Measurements from ENCODE around the gene SHROOM3. TPM values are rescaled to one million over a fixed set of nuclear protein-coding genes. Genes with fewer than 3 reads are reported as not detected.

Gene SHROOM3
- total RNA-seq, 2 experiments from 2014 or later = not detected

DNA sequence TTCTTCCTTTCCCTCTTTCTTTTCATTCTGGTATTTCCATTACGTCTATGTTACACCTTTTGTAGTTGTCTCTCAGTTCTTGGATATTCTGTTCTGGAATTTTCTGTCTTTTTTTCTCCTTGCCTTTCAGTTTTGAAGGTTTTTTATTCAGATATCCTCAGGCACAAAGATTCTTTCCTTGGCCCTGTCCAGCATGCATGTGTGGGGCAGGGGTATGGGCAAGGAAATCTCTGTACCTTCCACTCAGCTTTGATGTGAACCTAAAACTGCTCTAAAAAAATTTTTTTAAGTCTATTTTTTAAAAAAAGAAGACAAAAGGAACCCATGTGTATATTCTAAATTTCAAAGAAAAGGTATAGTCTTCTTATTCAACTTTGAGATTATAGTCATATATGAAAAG is 282.4 kb downstream of the SHROOM3 start:
- Histone ChIP-seq H3K9me3 (ENCODE audit: control insufficient read depth in 1 of 2, insufficient read depth in 1 of 2, low read length in 2 of 2) (no peaks in the 10 kb centered on the region), H3K27ac (ENCODE audit: low read depth in 1 of 2, low read length in 2 of 2) (no peak overlapping the region), H3K4me3 (ENCODE audit: low read length) (no peak overlapping the region), H3K27me3 (ENCODE audit: control insufficient read depth in 1 of 2, insufficient read depth in 2 of 2, low read length in 2 of 2) (no peaks in the 10 kb centered on the region), H3K36me3 (ENCODE audit: insufficient read depth, low read length) (no peaks in the 10 kb centered on the region), H3K4me1 (ENCODE audit: insufficient read depth, low read length) (no peaks in the 10 kb centered on the region)
- intact Hi-C loops (cut with DNase I, micrococcal nuclease) = no loop called here
- H3K9me3 Mint-ChIP-seq = no peaks in the 10 kb centered on the region
- H3K27me3 Mint-ChIP-seq = no peaks in the 10 kb centered on the region
- CTCF ChIA-PET = no interaction called here
- POLR2A ChIA-PET = no interaction called here
- no peak overlapping the region for H3K4me3 Mint-ChIP-seq
- TF ChIP-seq, protein P1, sequence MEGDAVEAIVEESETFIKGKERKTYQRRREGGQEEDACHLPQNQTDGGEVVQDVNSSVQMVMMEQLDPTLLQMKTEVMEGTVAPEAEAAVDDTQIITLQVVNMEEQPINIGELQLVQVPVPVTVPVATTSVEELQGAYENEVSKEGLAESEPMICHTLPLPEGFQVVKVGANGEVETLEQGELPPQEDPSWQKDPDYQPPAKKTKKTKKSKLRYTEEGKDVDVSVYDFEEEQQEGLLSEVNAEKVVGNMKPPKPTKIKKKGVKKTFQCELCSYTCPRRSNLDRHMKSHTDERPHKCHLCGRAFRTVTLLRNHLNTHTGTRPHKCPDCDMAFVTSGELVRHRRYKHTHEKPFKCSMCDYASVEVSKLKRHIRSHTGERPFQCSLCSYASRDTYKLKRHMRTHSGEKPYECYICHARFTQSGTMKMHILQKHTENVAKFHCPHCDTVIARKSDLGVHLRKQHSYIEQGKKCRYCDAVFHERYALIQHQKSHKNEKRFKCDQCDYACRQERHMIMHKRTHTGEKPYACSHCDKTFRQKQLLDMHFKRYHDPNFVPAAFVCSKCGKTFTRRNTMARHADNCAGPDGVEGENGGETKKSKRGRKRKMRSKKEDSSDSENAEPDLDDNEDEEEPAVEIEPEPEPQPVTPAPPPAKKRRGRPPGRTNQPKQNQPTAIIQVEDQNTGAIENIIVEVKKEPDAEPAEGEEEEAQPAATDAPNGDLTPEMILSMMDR (IDR thresholded peaks at IDR 0.05) = no peak
- H3K36me3 Mint-ChIP-seq (ENCODE audit: low read depth) = no peaks in the 10 kb centered on the region
- DNase-seq (no peak), ATAC-seq (ENCODE audit: poor library complexity) (no peak)
- no peak overlapping the region for H3K27ac Mint-ChIP-seq
- peaks cover 12% of the 10 kb centered on the region for H3K4me1 Mint-ChIP-seq (ENCODE audit: low read depth)

DNA sequence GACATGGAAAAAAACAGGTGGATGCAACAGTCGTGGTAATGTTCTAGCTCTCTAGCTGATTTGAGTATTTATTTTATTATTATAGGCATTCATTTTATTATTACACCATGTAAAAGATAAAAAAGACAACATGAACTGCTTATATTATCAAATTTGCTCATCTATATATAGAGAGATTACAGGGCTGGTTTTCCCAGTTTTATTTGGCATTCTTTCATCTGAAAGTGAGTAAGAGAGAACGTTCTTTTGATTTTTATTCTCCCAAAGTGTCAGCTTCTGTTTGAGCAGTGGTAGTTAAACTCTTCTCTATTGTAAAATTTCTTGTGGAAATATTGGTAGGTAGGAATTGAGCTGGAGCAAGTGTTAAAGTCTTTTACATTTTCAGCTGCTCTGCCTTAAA is 283.0 kb downstream of the SHROOM3 start:
- CTCF ChIA-PET = interaction anchor here (1.2 kb wide), 1 partner anchor 45 kb away, joined by 3 read pairs; no protein-coding TSS in a partner anchor

DNA sequence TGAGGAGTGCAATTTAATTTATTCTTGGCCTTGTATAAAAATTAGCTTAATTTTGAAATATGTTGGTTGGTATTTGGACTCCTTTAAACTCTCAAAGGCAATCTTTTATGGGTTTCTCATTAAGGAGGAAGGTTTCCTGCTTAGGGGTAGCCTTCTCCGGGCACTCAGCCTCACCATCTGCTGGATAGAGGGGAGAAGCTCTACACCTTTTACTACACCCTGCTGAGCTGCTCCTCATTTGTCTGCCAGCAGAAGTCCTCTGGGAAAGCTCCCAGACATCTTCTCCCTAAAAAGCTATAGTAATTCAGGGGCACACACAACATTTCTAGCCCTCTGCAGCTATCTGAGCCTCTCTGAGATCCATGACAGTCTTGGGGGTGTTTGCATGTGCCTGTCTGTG is 283.8 kb downstream of the SHROOM3 start:
- POLR2A ChIA-PET = no interaction called here
- no peaks in the 10 kb centered on the region for H3K36me3 ChIP-seq (ENCODE audit: insufficient read depth, low read length)
- no peak overlapping the region for H3K4me3 ChIP-seq (ENCODE audit: low read length)
- intact Hi-C loops (cut with DNase I, micrococcal nuclease) = no loop called here
- no peak overlapping the region for H3K27ac Mint-ChIP-seq
- no peaks in the 10 kb centered on the region for H3K27me3 ChIP-seq (ENCODE audit: control insufficient read depth in 1 of 2, insufficient read depth in 2 of 2, low read length in 2 of 2)
- DNase-seq (no peak), ATAC-seq (ENCODE audit: poor library complexity) (no peak)
- no peak overlapping the region for H3K27ac ChIP-seq (ENCODE audit: low read depth in 1 of 2, low read length in 2 of 2)
- no peaks in the 10 kb centered on the region for H3K9me3 Mint-ChIP-seq
- no peaks in the 10 kb centered on the region for H3K27me3 Mint-ChIP-seq
- CTCF ChIA-PET = interaction anchor here (1.2 kb wide), 1 partner anchor 46 kb away, joined by 3 read pairs; no protein-coding TSS in a partner anchor
- no peaks in the 10 kb centered on the region for H3K36me3 Mint-ChIP-seq (ENCODE audit: low read depth)
- TF ChIP-seq, protein P1 (IDR thresholded peaks at IDR 0.05) = no peak
- no peaks in the 10 kb centered on the region for H3K9me3 ChIP-seq (ENCODE audit: control insufficient read depth in 1 of 2, insufficient read depth in 1 of 2, low read length in 2 of 2)
- no peaks in the 10 kb centered on the region for H3K4me1 ChIP-seq (ENCODE audit: insufficient read depth, low read length)
- H3K4me3 Mint-ChIP-seq = no peak overlapping the region
- H3K4me1 Mint-ChIP-seq (ENCODE audit: low read depth) = peaks cover 10% of the 10 kb centered on the region

More for the DNA sequence above, 283.0 kb downstream of the SHROOM3 start:
- Histone ChIP-seq H3K4me3 (ENCODE audit: low read length) (no peak overlapping the region), H3K36me3 (ENCODE audit: insufficient read depth, low read length) (no peaks in the 10 kb centered on the region), H3K27ac (ENCODE audit: low read depth in 1 of 2, low read length in 2 of 2) (no peak overlapping the region), H3K4me1 (ENCODE audit: insufficient read depth, low read length) (no peaks in the 10 kb centered on the region), H3K27me3 (ENCODE audit: control insufficient read depth in 1 of 2, insufficient read depth in 2 of 2, low read length in 2 of 2) (no peaks in the 10 kb centered on the region), H3K9me3 (ENCODE audit: control insufficient read depth in 1 of 2, insufficient read depth in 1 of 2, low read length in 2 of 2) (no peaks in the 10 kb centered on the region)
- POLR2A ChIA-PET = no interaction called here
- Mint-ChIP-seq H3K9me3 (no peaks in the 10 kb centered on the region), H3K4me3 (no peak overlapping the region), H3K27me3 (no peaks in the 10 kb centered on the region), H3K4me1 (ENCODE audit: low read depth) (peaks cover 12% of the 10 kb centered on the region), H3K36me3 (ENCODE audit: low read depth) (no peaks in the 10 kb centered on the region), H3K27ac (no peak overlapping the region)
- intact Hi-C loops (cut with DNase I, micrococcal nuclease) = no loop called here
- DNase-seq (no peak), ATAC-seq (ENCODE audit: poor library complexity) (no peak)
- TF ChIP-seq, protein P1 (IDR thresholded peaks at IDR 0.05) = no peak
